Activated CD4-positive, alpha-beta T cell treated with anti-CD3 and anti-CD28 coated beads, Interleukin-2, amount 50 U/mL, for 4 hours (primary cell): Measurements from ENCODE around the gene STON1.
"Not testable (repeated sequence)": the region's sequence is repeated elsewhere in the genome, so short reads cannot be mapped to it uniquely, and the experiment has no call there.

ENCODE experiments used
- DNase-seq, 2 experiments: peaks; one replicate each; pipeline ENCODE4 v3.0.0-alpha.2; 2020

The STON1 gene

GRCh38 chr2:48530033-48530811 is at the start of gene STON1:
TSS of gene STON1 (plus strand) at chr2:48530154. CDS start at chr2:48580634, 50,480 bp downstream.
- DNase-seq, result peak; percentile 8 to 21

- no peak for DNase-seq
Measured at GRCh38 chr2:48480526-48480925, 49.4 kb upstream of the STON1 start.

- DNase-seq, result no peak
Measured at GRCh38 chr2:48482313-48482712, 47.6 kb upstream of the STON1 start.

- no peak for DNase-seq
Measured at GRCh38 chr2:48482769-48483168, 47.2 kb upstream of the STON1 start.

- no peak for DNase-seq
Measured at GRCh38 chr2:48483506-48483905, 46.4 kb upstream of the STON1 start.

GRCh38 chr2:48483916-48484315 is 46.0 kb upstream of the STON1 start:
- no peak for DNase-seq

GRCh38 chr2:48488545-48488944 is 41.4 kb upstream of the STON1 start:
- DNase-seq, result no peak

- no peak for DNase-seq
Measured at GRCh38 chr2:48496849-48497248, 33.1 kb upstream of the STON1 start.

GRCh38 chr2:48504647-48505327 is 25.2 kb upstream of the STON1 start:
- DNase-seq, result no peak

- DNase-seq, result no peak
Measured at GRCh38 chr2:48507111-48507510, 22.8 kb upstream of the STON1 start.

GRCh38 chr2:48508461-48509124 is 21.4 kb upstream of the STON1 start:
- no peak for DNase-seq

- DNase-seq, result no peak
Measured at GRCh38 chr2:48510329-48510728, 19.6 kb upstream of the STON1 start.

- DNase-seq, result no peak
Measured at GRCh38 chr2:48511849-48512470, 18.0 kb upstream of the STON1 start.

- DNase-seq, result no peak
Measured at GRCh38 chr2:48512571-48512970, 17.4 kb upstream of the STON1 start.

- DNase-seq, result no peak
Measured at GRCh38 chr2:48514348-48515003, 15.5 kb upstream of the STON1 start.

GRCh38 chr2:48515513-48515985 is 14.4 kb upstream of the STON1 start:
- no peak for DNase-seq

- no peak for DNase-seq
Measured at GRCh38 chr2:48519593-48519992, 10.4 kb upstream of the STON1 start.

GRCh38 chr2:48524756-48525155 is 5.2 kb upstream of the STON1 start:
- not testable (repeated sequence) for DNase-seq

- DNase-seq, result no peak
Measured at GRCh38 chr2:48525269-48525943, 4.5 kb upstream of the STON1 start.

- DNase-seq, result no peak
Measured at GRCh38 chr2:48527226-48527885, 2.6 kb upstream of the STON1 start.

- no peak for DNase-seq
Measured at GRCh38 chr2:48528431-48528830, 1.5 kb upstream of the STON1 start.

- no peak for DNase-seq
Measured at GRCh38 chr2:48529194-48529593, 760 bp upstream of the STON1 start.
